Stimulated activated naive CD8-positive, alpha-beta T cell treated with anti-CD3 and anti-CD28 coated beads, Interleukin-15, amount 100 ng/mL, for 72 hours (primary cell): Measurements from ENCODE around the gene DISC1.
A peak's percentile ranks its signal among the peaks of the same experiment; 100 is the strongest.
"Not testable (repeated sequence)": the region's sequence is repeated elsewhere in the genome, so short reads cannot be mapped to it uniquely, and the experiment has no call there.

ENCODE experiments used
- ATAC-seq: fragments of 150-1000 bp; cut with Tn5 transposase; 2 replicates; pipeline ENCODE4 v1.10.0; 2021; ENCODE audit warnings: mild to moderate bottlenecking, moderate library complexity
- DNase-seq, 2 donors: peaks; one replicate each; pipeline ENCODE4 v3.0.0; 2021 to 2022
- H3K27ac Mint-ChIP-seq, 2 donors: one replicate each; pipeline ENCODE4 v1.8.0; 2022; ENCODE audit warnings: mild to moderate bottlenecking in 2 of 2, mixed read lengths in 2 of 2, moderate library complexity in 2 of 2
- H3K27me3 Mint-ChIP-seq: one replicate; pipeline ENCODE4 v1.8.0; 2022; ENCODE audit warnings: mixed read lengths
- H3K4me1 Mint-ChIP-seq: one replicate; pipeline ENCODE4 v1.8.0; 2022; ENCODE audit warnings: mild to moderate bottlenecking, mixed read lengths
- H3K4me3 Mint-ChIP-seq, 2 donors: one replicate each; pipeline ENCODE4 v1.8.0; 2022; ENCODE audit warnings: mild to moderate bottlenecking in 2 of 2, mixed read lengths in 2 of 2, moderate library complexity in 1 of 2
- H3K9me3 Mint-ChIP-seq, 2 donors: one replicate each; pipeline ENCODE4 v1.8.0; 2022; ENCODE audit warnings: mixed read lengths in 2 of 2

DISC1 gene

DNA sequence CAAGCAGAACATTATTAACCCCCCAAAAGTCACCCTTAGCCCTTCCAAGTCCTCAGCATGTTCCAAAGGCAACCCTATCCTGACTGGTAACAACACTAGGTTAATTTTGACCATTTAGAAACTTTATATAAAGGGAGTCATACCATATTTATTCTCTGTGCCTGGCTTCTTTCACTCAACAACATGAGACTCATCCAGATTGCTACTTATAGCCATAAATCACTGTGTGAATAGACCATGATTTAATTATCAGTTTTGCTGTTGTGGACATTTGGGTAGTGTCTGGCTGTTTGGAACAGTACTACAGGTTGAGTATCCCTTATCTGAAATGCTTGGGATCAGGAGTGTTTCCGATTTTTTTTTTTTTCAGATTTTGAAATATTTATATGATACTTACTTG lies 252.1 kb downstream of the DISC1 start:
- no peak overlapping the region for H3K4me3 Mint-ChIP-seq
- H3K27me3 Mint-ChIP-seq: no peaks in the 10 kb centered on the region
- H3K9me3 Mint-ChIP-seq: peaks cover 7 to 11% of the 10 kb centered on the region in 2 donors
- H3K4me1 Mint-ChIP-seq: peaks cover 12% of the 10 kb centered on the region
- no peak overlapping the region for H3K27ac Mint-ChIP-seq
- DNase-seq: no peak
- ATAC-seq: no peak

DNA sequence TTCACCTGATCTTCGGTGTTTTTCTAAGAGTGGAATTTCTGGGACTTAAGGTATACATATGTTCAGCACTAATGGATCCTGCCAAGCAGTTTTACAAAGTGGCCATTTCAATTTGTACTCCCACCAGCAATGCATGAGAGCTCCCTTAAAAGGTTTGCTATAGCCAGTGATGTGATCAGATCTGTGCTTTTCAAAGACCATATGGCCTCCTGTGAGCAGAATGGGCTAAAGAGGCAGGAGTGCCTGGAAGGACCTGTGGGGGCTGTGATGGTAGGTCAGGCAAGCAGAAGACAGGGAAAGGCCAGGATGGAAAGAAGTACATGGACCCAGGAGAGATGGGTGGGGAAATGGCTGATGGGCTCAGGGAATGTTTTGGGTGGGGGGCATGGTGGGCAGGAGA lies 252.7 kb downstream of the DISC1 start:
- Mint-ChIP-seq H3K27ac (peak overlapping the region in 1 of 2 donors; percentile 84), H3K4me1 (peaks cover 12% of the 10 kb centered on the region), H3K9me3 (peaks cover 7 to 11% of the 10 kb centered on the region in 2 donors), H3K4me3 (no peak overlapping the region), H3K27me3 (no peaks in the 10 kb centered on the region)
- DNase-seq: no peak
- no peak for ATAC-seq

DNA sequence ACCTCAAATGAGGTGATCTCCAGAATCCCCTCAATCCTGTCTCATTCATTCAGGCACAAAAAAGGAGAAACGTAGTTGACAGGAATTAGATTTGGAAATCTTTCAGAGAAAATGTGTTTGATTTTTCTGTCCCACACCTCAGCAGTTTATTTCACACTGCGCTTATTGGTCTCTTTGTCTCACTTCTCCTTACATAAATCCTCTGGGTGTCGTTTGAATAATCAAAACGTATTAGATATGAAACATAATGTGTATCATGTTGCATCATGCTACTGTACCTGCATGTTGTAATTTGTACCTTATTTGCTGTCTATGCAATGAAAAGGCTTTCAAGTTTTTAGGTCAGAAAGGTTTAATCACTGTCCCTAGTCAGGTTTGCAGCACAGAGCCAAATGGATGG lies 255.7 kb downstream of the DISC1 start:
- no peak for ATAC-seq
- Mint-ChIP-seq H3K4me3 (no peak overlapping the region), H3K27me3 (no peaks in the 10 kb centered on the region), H3K27ac (no peak overlapping the region), H3K9me3 (no peaks in the 10 kb centered on the region), H3K4me1 (peaks cover 12% of the 10 kb centered on the region)
- DNase-seq: no peak

DNA sequence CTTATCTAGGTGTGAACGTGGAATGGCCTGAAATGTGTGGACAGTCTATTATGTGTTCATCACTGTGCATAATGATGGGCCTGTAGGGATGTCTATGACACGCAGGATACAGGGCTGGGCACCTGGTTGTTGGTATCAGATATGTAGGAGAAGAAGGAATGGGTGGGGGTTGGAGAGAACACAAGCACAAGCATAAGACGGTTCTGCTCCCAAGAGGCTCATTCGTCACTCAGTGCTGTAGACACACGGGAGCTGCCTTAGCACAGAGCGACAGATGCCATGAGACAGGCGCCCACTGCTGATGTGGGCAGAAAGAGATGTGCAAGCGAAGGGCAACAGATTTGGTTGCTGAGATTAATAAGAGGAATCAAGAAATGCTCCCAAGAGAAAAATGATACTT lies 256.2 kb downstream of the DISC1 start:
- no peaks in the 10 kb centered on the region for H3K9me3 Mint-ChIP-seq
- H3K4me3 Mint-ChIP-seq: no peak overlapping the region
- ATAC-seq: no peak
- H3K4me1 Mint-ChIP-seq: peaks cover 12% of the 10 kb centered on the region
- no peaks in the 10 kb centered on the region for H3K27me3 Mint-ChIP-seq
- H3K27ac Mint-ChIP-seq: no peak overlapping the region
- DNase-seq: no peak

DNA sequence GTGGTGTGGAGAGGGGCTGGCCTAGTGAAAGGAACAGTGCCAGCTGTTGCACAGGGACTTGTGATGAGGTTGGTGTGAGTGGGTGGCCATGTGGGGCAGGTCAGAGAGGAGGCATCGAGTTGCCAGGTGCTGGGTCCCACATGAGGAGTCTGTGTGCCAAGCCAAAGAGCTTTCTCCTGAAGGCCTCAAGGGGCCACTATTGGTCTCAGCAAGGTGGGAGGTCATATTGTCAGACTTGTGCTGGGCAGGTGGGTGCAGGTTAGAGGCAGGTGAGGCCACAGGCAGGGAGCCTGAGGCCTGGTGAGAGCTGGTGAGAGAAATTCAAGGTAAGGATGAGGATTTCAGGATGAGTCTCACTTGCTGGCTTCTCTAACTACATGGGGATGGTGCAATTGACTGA lies 256.8 kb downstream of the DISC1 start:
- no peak for ATAC-seq
- Mint-ChIP-seq H3K4me1 (peaks cover 6% of the 10 kb centered on the region), H3K4me3 (no peak overlapping the region), H3K27ac (peak overlapping the region in 1 of 2 donors; percentile 50), H3K27me3 (no peaks in the 10 kb centered on the region), H3K9me3 (peaks cover 0 to 5% of the 10 kb centered on the region in 2 donors)
- DNase-seq: no peak

DNA sequence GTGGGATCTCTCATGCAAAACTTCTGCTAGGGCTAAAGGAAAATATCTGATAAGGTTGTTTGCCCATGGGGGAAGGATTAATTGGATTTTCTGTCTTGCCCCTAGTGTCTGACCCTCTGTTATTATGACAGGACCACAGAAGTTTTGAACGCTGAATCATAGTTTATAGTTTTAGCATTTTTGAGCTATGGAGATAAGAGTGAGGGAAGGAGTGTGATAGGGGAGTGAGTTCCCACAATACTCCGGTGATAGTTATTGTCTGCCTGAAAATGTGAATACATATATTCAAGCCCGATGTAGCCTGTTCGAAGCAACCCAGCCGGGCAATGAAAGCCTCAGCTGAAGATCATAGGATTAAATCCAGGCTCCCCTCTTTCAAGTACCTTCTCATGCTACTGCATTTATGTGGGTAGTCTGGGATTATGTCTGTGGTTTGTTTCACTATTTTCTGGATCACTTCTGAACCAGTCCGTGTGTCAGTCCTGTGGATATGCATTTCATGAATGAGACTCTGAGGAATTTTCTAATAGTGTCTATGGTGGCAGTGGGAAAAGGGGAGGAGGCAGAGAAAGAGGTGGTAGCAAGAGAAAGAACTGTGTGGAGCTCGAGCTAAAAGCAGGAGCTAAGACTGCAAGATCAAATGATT lies 258.7 kb downstream of the DISC1 start:
- H3K4me3 Mint-ChIP-seq: no peak overlapping the region
- peak overlapping the region in 1 of 2 donors; percentile 29 for H3K27ac Mint-ChIP-seq
- peaks cover 6% of the 10 kb centered on the region for H3K4me1 Mint-ChIP-seq
- DNase-seq (no peak), ATAC-seq (no peak)
- no peaks in the 10 kb centered on the region for H3K27me3 Mint-ChIP-seq
- peaks cover 0 to 5% of the 10 kb centered on the region in 2 donors for H3K9me3 Mint-ChIP-seq

DNA sequence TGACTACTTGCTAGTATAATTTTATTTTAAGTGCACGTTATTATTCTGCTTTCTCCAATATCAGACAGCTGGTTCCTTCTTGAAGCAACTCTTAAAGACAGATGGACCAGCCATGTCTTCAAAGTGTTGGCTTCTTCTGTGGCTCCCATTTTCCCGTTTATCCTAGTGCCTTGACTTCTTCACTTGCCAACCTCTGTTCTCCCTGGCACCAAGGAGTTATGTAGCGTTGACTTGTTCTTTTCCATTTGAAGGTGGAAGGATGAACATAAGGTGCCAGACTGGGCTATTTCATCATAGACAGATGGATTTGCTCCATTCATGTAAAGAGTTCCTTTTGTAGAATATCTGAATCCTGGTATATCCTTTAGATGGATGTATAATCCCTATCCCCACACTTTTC lies 260.6 kb downstream of the DISC1 start:
- ATAC-seq (no peak), DNase-seq (no peak)
- H3K9me3 Mint-ChIP-seq: peaks cover 0 to 5% of the 10 kb centered on the region in 2 donors
- no peak overlapping the region for H3K27ac Mint-ChIP-seq
- no peak overlapping the region for H3K4me3 Mint-ChIP-seq
- H3K4me1 Mint-ChIP-seq: peaks cover 6% of the 10 kb centered on the region
- no peaks in the 10 kb centered on the region for H3K27me3 Mint-ChIP-seq

DNA sequence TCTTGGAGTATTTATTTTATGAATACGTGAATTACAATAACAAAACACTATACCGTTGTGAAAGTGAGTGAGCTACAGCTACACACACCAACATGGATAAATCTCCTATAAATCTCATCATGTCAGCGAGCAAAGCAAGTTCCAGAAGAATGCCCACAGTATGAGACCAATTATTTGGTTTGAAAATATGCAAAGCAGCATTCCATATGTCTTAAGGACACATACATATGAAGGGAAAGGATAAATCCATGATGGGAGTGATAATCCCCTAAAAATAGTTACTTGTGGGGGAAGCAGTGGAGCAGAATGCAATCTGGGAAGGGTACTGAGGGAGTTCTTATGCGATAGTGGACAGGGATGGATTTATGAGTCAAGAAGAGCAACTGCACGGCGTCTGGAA lies 261.3 kb downstream of the DISC1 start:
- Mint-ChIP-seq H3K9me3 (peaks cover 0 to 5% of the 10 kb centered on the region in 2 donors), H3K27me3 (no peaks in the 10 kb centered on the region), H3K4me1 (peaks cover 6% of the 10 kb centered on the region), H3K27ac (no peak overlapping the region), H3K4me3 (no peak overlapping the region)
- ATAC-seq (no peak), DNase-seq (no peak)

DNA sequence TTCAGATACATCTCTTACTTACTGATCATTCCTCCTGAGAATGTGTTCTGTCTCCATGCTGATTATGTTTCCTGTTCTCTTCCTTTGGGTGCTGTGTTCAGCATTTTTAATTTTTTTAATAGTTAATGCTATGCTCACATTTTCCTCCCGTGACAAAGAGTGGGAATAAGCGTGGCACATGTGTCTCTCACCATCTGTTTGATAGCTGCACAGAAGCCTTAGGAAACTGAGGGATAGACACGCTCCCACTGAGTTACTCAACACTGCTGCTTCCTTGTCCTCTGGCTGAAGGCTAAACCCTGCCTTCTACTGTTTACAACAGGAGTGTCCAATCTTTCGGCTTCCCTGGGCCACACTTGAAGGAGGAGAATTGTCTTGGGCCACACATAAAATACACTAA lies 264.2 kb downstream of the DISC1 start:
- no peak overlapping the region for H3K27ac Mint-ChIP-seq
- H3K27me3 Mint-ChIP-seq: no peaks in the 10 kb centered on the region
- H3K9me3 Mint-ChIP-seq: peaks cover 0 to 5% of the 10 kb centered on the region in 2 donors
- H3K4me1 Mint-ChIP-seq: no peaks in the 10 kb centered on the region
- DNase-seq (no peak), ATAC-seq (no peak)
- H3K4me3 Mint-ChIP-seq: no peak overlapping the region

DNA sequence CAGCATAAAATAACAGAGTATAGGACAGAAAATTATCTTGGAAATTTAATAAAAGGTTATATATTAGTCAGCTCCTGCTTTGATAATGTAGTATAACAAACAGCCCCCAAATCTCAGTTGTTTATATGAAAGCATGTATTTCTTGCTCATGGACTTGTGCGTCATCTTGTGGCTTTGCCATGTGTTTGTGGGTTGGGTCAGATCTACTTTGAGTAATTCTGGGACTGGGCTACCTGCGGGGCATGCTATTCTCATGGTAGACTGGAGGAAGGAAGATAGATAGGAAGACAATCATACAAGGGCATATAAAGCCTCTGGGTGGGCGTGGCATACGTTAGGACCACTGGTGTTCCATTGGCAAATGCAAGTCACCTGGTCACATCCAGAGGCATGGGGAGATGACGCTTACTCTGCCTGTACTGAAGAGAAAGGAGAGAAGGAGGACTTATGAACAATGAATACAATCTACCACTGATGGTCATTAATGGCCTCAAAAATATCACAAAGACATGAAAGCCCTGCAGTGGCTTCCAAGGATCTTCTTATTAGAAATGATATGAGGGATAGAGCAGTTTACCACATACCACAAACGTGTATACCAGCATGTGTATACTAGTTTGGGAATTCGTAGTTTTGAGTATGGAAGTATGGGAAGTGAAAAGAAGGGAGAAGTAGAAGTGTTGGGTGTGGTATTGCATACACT lies 267.0 kb downstream of the DISC1 start:
- DNase-seq: no peak
- Mint-ChIP-seq H3K9me3 (no peaks in the 10 kb centered on the region), H3K27me3 (no peaks in the 10 kb centered on the region), H3K4me1 (peaks cover 7% of the 10 kb centered on the region), H3K4me3 (no peak overlapping the region), H3K27ac (no peak overlapping the region)
- ATAC-seq: no peak

DNA sequence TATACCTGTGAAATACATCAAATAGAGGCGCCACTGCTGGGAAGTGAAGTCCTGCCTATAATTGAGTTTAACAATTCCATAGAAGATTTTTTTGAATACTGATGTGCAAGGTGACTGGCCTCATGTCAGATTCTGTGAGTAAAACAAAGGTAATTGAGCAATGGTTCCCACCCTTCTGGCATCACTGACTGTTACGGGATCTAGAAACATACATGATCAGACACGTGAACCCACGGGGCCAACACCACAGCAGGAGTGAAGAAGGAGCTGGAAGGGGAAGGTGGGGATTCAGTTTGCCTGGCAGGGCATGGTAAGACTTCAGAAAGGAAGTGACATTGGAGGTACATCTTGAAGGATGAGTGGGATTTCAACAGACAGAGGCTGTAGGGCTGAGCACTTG lies 270.2 kb downstream of the DISC1 start:
- H3K27ac Mint-ChIP-seq: peak overlapping the region in 1 of 2 donors; percentile 6
- no peak for DNase-seq
- no peaks in the 10 kb centered on the region for H3K9me3 Mint-ChIP-seq
- H3K4me3 Mint-ChIP-seq: no peak overlapping the region
- ATAC-seq: no peak
- H3K4me1 Mint-ChIP-seq: peaks cover 12% of the 10 kb centered on the region
- H3K27me3 Mint-ChIP-seq: no peaks in the 10 kb centered on the region

DNA sequence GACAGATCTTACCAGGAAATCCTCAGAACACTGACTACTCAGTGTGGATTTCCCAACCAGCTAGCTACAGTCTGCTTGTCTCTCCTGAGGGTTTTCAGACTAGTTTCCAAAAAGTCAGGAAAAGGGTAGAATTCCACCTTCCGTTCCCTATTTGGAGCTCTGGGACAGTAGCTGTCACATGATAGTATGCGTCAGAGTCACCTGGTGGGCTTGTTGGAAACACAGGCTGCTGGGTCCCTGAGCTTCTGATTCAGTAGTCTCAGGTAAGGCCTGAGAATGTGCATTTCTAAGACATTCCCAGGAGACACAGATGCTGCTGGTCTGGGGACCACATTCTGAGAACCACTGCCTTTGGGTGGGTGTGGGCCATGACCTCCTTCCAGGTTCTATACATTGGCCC lies 272.5 kb downstream of the DISC1 start:
- H3K4me1 Mint-ChIP-seq: peaks cover 22% of the 10 kb centered on the region
- ATAC-seq (no peak), DNase-seq (no peak)
- no peak overlapping the region for H3K27ac Mint-ChIP-seq
- no peak overlapping the region for H3K4me3 Mint-ChIP-seq
- H3K27me3 Mint-ChIP-seq: no peaks in the 10 kb centered on the region
- H3K9me3 Mint-ChIP-seq: peaks cover 0 to 2% of the 10 kb centered on the region in 2 donors

DNA sequence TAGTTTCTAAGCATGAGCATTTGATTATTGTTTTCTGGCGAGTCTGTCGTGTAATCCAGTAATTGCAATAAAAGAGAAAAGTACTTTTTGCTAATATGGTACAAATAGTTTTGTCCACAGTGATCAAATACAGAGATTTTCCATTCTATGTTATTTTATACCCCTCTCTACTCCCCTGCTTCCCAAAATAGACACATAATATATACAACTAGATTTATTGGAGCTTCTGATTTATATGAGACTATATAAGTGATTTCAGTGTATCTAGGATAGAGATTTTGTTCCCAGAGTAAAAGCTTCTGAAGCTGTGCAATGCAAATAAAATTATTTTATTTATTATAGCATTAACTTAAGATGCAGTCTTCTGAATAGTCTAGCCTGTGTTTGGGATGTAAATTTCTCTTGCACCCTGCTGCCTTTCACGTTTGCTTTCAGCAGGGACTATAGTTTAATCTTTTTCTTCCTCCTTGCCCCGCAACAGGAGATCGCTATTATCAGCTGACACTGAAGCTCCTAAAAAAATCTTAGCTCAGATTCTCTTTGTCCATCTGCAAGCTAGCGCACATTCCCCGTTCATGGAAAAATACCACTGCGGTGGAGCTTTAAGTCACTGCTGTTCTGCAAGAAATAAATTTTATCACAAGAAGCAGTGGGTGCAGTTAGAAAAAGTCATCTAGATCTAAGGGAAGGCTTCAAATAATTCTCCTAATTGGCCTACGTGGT lies 273.3 kb downstream of the DISC1 start:
- Mint-ChIP-seq H3K4me3 (no peak overlapping the region), H3K9me3 (peaks cover 0 to 10% of the 10 kb centered on the region in 2 donors), H3K27ac (no peak overlapping the region), H3K4me1 (peaks cover 24% of the 10 kb centered on the region), H3K27me3 (no peaks in the 10 kb centered on the region)
- ATAC-seq (no peak), DNase-seq (no peak)

DNA sequence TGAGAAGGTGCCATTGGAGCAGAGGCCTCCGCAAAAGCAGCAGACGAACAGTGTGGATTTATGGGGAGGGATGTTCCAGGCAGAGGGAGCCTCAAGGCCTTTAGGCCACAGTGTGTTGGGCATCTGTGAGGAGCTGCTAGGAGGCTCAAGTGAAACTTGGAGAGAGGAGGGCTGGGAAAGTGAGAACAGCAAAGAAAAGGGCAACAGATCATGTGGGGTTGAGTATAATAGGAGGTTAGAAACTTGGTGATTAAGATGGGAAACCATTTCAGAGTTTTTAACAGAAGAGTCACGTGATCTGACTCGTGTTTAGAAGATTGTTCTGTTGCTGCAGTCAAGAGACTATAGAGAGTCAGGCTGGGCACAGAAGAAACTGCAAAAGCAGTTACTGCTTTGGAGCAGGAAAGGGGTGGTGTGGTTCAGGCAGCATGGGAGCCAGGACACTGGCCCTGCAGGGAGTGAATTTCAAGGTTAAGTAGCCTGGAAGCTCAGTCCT lies 277.0 kb downstream of the DISC1 start:
- peaks cover 17% of the 10 kb centered on the region for H3K4me1 Mint-ChIP-seq
- H3K27ac Mint-ChIP-seq: peak overlapping the region in 1 of 2 donors; percentile 11
- H3K9me3 Mint-ChIP-seq: peaks cover 0 to 17% of the 10 kb centered on the region in 2 donors
- ATAC-seq (no peak), DNase-seq (no peak)
- no peaks in the 10 kb centered on the region for H3K27me3 Mint-ChIP-seq
- H3K4me3 Mint-ChIP-seq: no peak overlapping the region

DNA sequence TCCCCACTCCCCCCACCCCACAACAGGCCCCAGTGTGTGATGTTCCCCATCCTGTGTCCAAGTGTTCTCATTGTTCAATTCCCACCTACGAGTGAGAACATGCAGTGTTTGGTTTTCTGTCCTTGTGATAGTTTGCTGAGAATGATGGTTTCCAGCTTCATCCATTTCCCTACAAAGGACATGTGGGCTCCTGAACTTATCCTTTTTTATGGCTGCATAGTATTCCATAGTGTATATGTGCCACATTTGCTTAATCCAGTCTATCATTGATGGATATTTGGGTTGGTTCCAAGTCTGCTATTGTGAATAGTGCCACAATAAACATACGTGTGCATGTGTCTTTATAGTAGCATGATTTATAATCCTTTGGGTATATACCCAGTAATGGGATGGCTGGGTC lies 280.7 kb downstream of the DISC1 start:
- DNase-seq, H3K4me3 Mint-ChIP-seq, ATAC-seq, H3K27ac Mint-ChIP-seq, H3K27me3 Mint-ChIP-seq: not testable (repeated sequence)
- Mint-ChIP-seq H3K4me1 (peaks cover 21% of the 10 kb centered on the region), H3K9me3 (peaks cover 18 to 29% of the 10 kb centered on the region in 2 donors)

DNA sequence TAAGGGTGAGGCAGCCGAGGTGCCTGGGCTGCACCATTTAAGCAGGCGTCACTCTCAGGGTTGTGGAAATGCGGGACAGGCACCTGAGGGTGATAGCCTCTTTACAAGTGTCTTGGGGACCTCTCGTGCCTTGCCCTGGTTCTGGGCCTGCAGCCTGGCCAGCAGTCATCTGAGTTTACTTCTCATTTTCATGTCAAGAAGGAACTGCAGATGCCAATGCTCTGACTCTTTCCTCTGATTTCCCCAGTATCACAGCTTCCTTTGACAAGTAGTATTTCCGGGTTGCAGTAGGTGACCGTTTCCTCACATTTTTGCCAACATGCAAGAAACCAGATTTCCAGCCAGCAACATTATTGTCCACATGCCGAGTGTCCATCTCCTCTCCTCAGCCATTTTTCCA lies 286.9 kb downstream of the DISC1 start:
- H3K4me3 Mint-ChIP-seq: no peak overlapping the region
- ATAC-seq: no peak
- DNase-seq: no peak
- no peak overlapping the region for H3K27ac Mint-ChIP-seq
- H3K4me1 Mint-ChIP-seq: peaks cover 65% of the 10 kb centered on the region
- peaks cover 12 to 18% of the 10 kb centered on the region in 2 donors for H3K9me3 Mint-ChIP-seq
- H3K27me3 Mint-ChIP-seq: no peaks in the 10 kb centered on the region
